Measurements from ENCODE around the gene MCM7.

MCM7 gene

GRCh38 chr7:100061518-100062193 lies 39.5 kb downstream of the MCM7 start:
- no peak overlapping the region for H3K4me3 ChIP-seq (replicated peaks in 1 of 2; ENCODE audit: low read depth in 2 of 2, low read length in 2 of 2)
- no peak for TF ChIP-seq CTCF (IDR thresholded peaks at IDR 0.05; ENCODE audit: low read depth, low read length)
- no peak for DNase-seq (ENCODE audit: low read depth in 2 of 2)

GRCh38 chr7:100059251-100059739 lies 41.9 kb downstream of the MCM7 start:
- no peak for DNase-seq (ENCODE audit: low read depth in 2 of 2)
- no peak for TF ChIP-seq CTCF (IDR thresholded peaks at IDR 0.05; ENCODE audit: low read depth, low read length)
- no peak overlapping the region for H3K4me3 ChIP-seq (replicated peaks in 1 of 2; ENCODE audit: low read depth in 2 of 2, low read length in 2 of 2)

GRCh38 chr7:100057006-100057405 lies 44.2 kb downstream of the MCM7 start:
- no peak for TF ChIP-seq CTCF (IDR thresholded peaks at IDR 0.05; ENCODE audit: low read depth, low read length)
- no peak overlapping the region for H3K4me3 ChIP-seq (replicated peaks in 1 of 2; ENCODE audit: low read depth in 2 of 2, low read length in 2 of 2)
- no peak for DNase-seq (ENCODE audit: low read depth in 2 of 2)

GRCh38 chr7:100053215-100053614 lies 48.0 kb downstream of the MCM7 start:
- H3K4me3 ChIP-seq (replicated peaks in 1 of 2; ENCODE audit: low read depth in 2 of 2, low read length in 2 of 2) = no peak overlapping the region
- DNase-seq (ENCODE audit: low read depth in 2 of 2) = peak; percentile 73 to 89
- peak; percentile 13 for TF ChIP-seq CTCF (IDR thresholded peaks at IDR 0.05; ENCODE audit: low read depth, low read length)

GRCh38 chr7:100051611-100052010 lies 49.6 kb downstream of the MCM7 start:
- DNase-seq (ENCODE audit: low read depth in 2 of 2) = no peak
- TF ChIP-seq CTCF (IDR thresholded peaks at IDR 0.05; ENCODE audit: low read depth, low read length) = no peak
- no peak overlapping the region for H3K4me3 ChIP-seq (replicated peaks in 1 of 2; ENCODE audit: low read depth in 2 of 2, low read length in 2 of 2)

GRCh38 chr7:100049441-100050291 lies 51.5 kb downstream of the MCM7 start, which contains the start of gene ZSCAN21:
Gene ZSCAN21 (plus strand): TSS chr7:100049774. CDS start chr7:100057007, 7,233 bp downstream.
- H3K4me3 ChIP-seq (replicated peaks in 1 of 2; ENCODE audit: low read depth in 2 of 2, low read length in 2 of 2) = peak within 1 kb of the TSS; percentile 87 to 95
- peak; percentile 84 to 86 for DNase-seq (ENCODE audit: low read depth in 2 of 2)
- TF ChIP-seq CTCF (IDR thresholded peaks at IDR 0.05; ENCODE audit: low read depth, low read length) = no peak

All from cardiac fibroblast (primary cell).